H9 (cell line): ENCODE measurements around the gene C12orf57. TPM values are rescaled to one million over a fixed set of nuclear protein-coding genes. Genes with fewer than 3 reads are reported as not detected.

Experiments
- DNase-seq: peaks from one replicate; pipeline ENCODE4 v3.0.0-alpha.2; 2017
- H2AFZ ChIP-seq: one replicate; pipeline ENCODE4 v1.6.1; 2013; ENCODE audit warnings: mild to moderate bottlenecking, low read length, control low read depth, moderate library complexity
- H2AK5ac ChIP-seq: 2 replicates; pipeline ENCODE4 v1.6.1; 2013; ENCODE audit warnings: low read length, control low read depth, mixed read lengths; ENCODE audit not compliant: insufficient read length
- H2BK120ac ChIP-seq: one replicate; pipeline ENCODE4 v1.6.1; 2013; ENCODE audit warnings: low read depth, mild to moderate bottlenecking, low read length, control low read depth, inconsistent platforms; ENCODE audit not compliant: poor library complexity, severe bottlenecking
- H2BK12ac ChIP-seq: 2 replicates; pipeline ENCODE4 v1.6.1; 2013; ENCODE audit warnings: low read length, control low read depth, mixed read lengths, low read depth; ENCODE audit not compliant: insufficient read length
- H2BK15ac ChIP-seq: 2 replicates; pipeline ENCODE4 v1.6.1; 2013; ENCODE audit warnings: low read depth, low read length, control low read depth
- H2BK20ac ChIP-seq: one replicate; pipeline ENCODE4 v1.6.1; 2013; ENCODE audit warnings: low read depth, mild to moderate bottlenecking, low read length, control low read depth, inconsistent platforms; ENCODE audit not compliant: poor library complexity, severe bottlenecking
- H2BK5ac ChIP-seq: 2 replicates; pipeline ENCODE4 v1.6.1; 2013; ENCODE audit warnings: low read length, control low read depth, mixed read lengths; ENCODE audit not compliant: insufficient read length
- H3K14ac ChIP-seq: 2 replicates; pipeline ENCODE4 v1.6.1; 2013; ENCODE audit warnings: low read length, control low read depth; ENCODE audit not compliant: insufficient read depth
- H3K18ac ChIP-seq: 2 replicates; pipeline ENCODE4 v1.6.1; 2013; ENCODE audit warnings: low read depth, mild to moderate bottlenecking, mixed read lengths, low read length, control low read depth; ENCODE audit not compliant: insufficient read length
- H3K23ac ChIP-seq: 2 replicates; pipeline ENCODE4 v1.6.1; 2013; ENCODE audit warnings: low read length, control low read depth, mixed read lengths, low read depth; ENCODE audit not compliant: insufficient read length
- H3K23me2 ChIP-seq: 2 replicates; pipeline ENCODE4 v1.6.1; 2013; ENCODE audit warnings: low read depth, mild to moderate bottlenecking, mixed read lengths, low read length, control low read depth; ENCODE audit not compliant: insufficient read length, poor library complexity, severe bottlenecking
- H3K27ac ChIP-seq: 2 replicates; pipeline ENCODE4 v1.5.1; 2013; ENCODE audit warnings: low read length, control low read depth, mixed read lengths, low read depth; ENCODE audit not compliant: insufficient read length
- H3K27me3 ChIP-seq: 2 replicates; pipeline ENCODE4 v1.6.1; 2013; ENCODE audit warnings: low read length, control low read depth, inconsistent platforms; ENCODE audit not compliant: insufficient read depth
- H3K4ac ChIP-seq: 2 replicates; pipeline ENCODE4 v1.6.1; 2013; ENCODE audit warnings: low read depth, mild to moderate bottlenecking, control low read depth, inconsistent platforms, low read length, moderate library complexity
- H3K4me1 ChIP-seq: 2 replicates; pipeline ENCODE4 v1.6.1; 2013; ENCODE audit warnings: low read length, control low read depth, inconsistent platforms; ENCODE audit not compliant: insufficient read depth
- H3K4me2 ChIP-seq: 2 replicates; pipeline ENCODE4 v1.6.1; 2013; ENCODE audit warnings: low read length, control low read depth, mixed read lengths; ENCODE audit not compliant: insufficient read length, insufficient read depth
- H3K56ac ChIP-seq: 2 replicates; pipeline ENCODE4 v1.6.1; 2013; ENCODE audit warnings: low read depth, mild to moderate bottlenecking, mixed read lengths, low read length, control low read depth; ENCODE audit not compliant: insufficient read length
- H3K79me1 ChIP-seq: 2 replicates; pipeline ENCODE4 v1.6.1; 2013; ENCODE audit warnings: low read depth, mild to moderate bottlenecking, moderate library complexity, low read length, control low read depth, inconsistent platforms; ENCODE audit not compliant: insufficient read depth, poor library complexity, severe bottlenecking
- H3K79me2 ChIP-seq: 2 replicates; pipeline ENCODE4 v1.6.1; 2013; ENCODE audit warnings: low read length, control low read depth, inconsistent platforms; ENCODE audit not compliant: insufficient read depth
- H3K9ac ChIP-seq: 2 replicates; pipeline ENCODE4 v1.6.1; 2013; ENCODE audit warnings: low read length, control low read depth, mixed read lengths; ENCODE audit not compliant: insufficient read length; ENCODE audit errors: extremely low read depth
- H3K9me3 ChIP-seq: one replicate; pipeline ENCODE4 v1.6.1; 2013; ENCODE audit warnings: low read depth, low read length, inconsistent platforms; ENCODE audit not compliant: control insufficient read depth
- H3T11ph ChIP-seq: one replicate; pipeline ENCODE4 v1.6.1; 2013; ENCODE audit warnings: mild to moderate bottlenecking, low read length, control low read depth, inconsistent platforms
- H4K20me1 ChIP-seq: one replicate; pipeline ENCODE4 v1.6.1; 2013; ENCODE audit not compliant: control insufficient read depth, insufficient read length, insufficient read depth
- H4K5ac ChIP-seq: 2 replicates; pipeline ENCODE4 v1.6.1; 2013; ENCODE audit warnings: low read depth, mild to moderate bottlenecking, mixed read lengths, low read length, control low read depth; ENCODE audit not compliant: insufficient read length
- H4K8ac ChIP-seq: replicated peaks from 2 replicates; pipeline ENCODE4 v1.6.1; 2013; ENCODE audit warnings: low read length, control low read depth, mixed read lengths, low read depth; ENCODE audit not compliant: insufficient read length
- H4K91ac ChIP-seq: 2 replicates; pipeline ENCODE4 v1.6.1; 2013; ENCODE audit warnings: low read depth, mild to moderate bottlenecking, moderate library complexity, mixed read lengths, low read length, control low read depth; ENCODE audit not compliant: insufficient read length
- H3K27ac Mint-ChIP-seq, 3 experiments: 2 replicates in 2 of 3; 3 replicates in 1 of 3; pipeline ENCODE4 v1.8.0; 2020 to 2021; ENCODE audit warnings: mixed read lengths in 3 of 3, mild to moderate bottlenecking in 1 of 3, moderate library complexity in 1 of 3
- H3K27me3 Mint-ChIP-seq: 2 replicates; pipeline ENCODE4 v1.8.0; 2021; ENCODE audit warnings: low read depth, mild to moderate bottlenecking, moderate library complexity, mixed read lengths
- H3K36me3 Mint-ChIP-seq, 3 experiments: 2 replicates in 2 of 3; 3 replicates in 1 of 3; pipeline ENCODE4 v1.8.0; 2020 to 2021; ENCODE audit warnings: low read depth in 3 of 3, mixed read lengths in 3 of 3; ENCODE audit not compliant: insufficient read depth in 1 of 3
- H3K4me1 Mint-ChIP-seq, 2 experiments: 2 replicates each; pipeline ENCODE4 v1.8.0; 2020; ENCODE audit warnings: mixed read lengths in 2 of 2
- H3K4me3 Mint-ChIP-seq, 2 experiments: 2 replicates in 1 of 2; 3 replicates in 1 of 2; pipeline ENCODE4 v1.8.0; 2020 to 2021; ENCODE audit warnings: mild to moderate bottlenecking in 2 of 2, mixed read lengths in 2 of 2, moderate library complexity in 1 of 2
- H3K9me3 Mint-ChIP-seq, 2 experiments: 2 replicates in 1 of 2; 3 replicates in 1 of 2; pipeline ENCODE4 v1.8.0; 2020; ENCODE audit warnings: mild to moderate bottlenecking in 2 of 2, mixed read lengths in 2 of 2, moderate library complexity in 1 of 2
- CTCF ChIP-seq: fragments of 200-600 bp; sonication (generic); conservative IDR thresholded peaks from 3 replicates; pipeline ENCODE4 v1.8.0; 2021; ENCODE audit warnings: antibody characterized with exemption, mild to moderate bottlenecking
- WGBS: extraction: QIAGEN DNeasy Blood & Tissue Kit; methylation state at CpG from one replicate; pipeline ENCODE4 v1.1.7; 2013; ENCODE audit warnings: missing lambda C conversion rate, low lambda C conversion rate, mixed read lengths; ENCODE audit not compliant: insufficient read length; ENCODE audit errors: extremely low coverage; 5-methylcytosine and 5-hydroxymethylcytosine counted together
- total RNA-seq: library from RNA; stranded (reverse); gene quantifications from 2 replicates; pipeline ENCODE4 v1.2.1, GENCODE V29; 2021

The C12orf57 gene
- total RNA-seq, 1 experiment from 2014 or later, result 195 TPM

DNA sequence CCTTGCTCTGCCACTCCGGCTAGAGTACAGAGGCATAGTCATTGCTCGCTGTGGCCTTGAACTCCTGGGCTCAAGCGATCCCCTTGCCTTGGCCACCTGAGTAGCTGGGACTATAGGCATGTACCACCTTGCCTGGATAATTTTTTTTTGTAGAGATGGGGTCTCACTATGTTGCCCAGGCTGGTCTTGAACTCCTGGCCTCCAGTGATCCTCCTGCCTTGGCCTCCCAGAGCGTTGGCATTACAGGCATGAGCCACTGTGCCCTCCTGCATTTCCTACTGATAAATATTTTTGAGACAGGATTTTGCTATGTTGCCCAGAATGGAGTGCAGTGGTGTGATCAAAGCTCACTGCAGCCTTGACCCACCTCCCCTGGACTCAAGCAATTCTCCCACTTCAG, 36.3 kb downstream of the C12orf57 start:
- Histone ChIP-seq H2BK15ac (no peak overlapping the region), H3K27me3 (no peaks in the 10 kb centered on the region), H3K9me3 (no peaks in the 10 kb centered on the region), H3K4me1 (no peaks in the 10 kb centered on the region; the same call in 1 of the 2 replicates), H3K4me2 (no peak overlapping the region), H3T11ph (no peak overlapping the region), H4K20me1 (no peaks in the 10 kb centered on the region), H2AK5ac (no peak overlapping the region), H2BK120ac (no peak overlapping the region), H3K9ac (no peak overlapping the region), H3K27ac (no peak overlapping the region), H3K79me1 (no peaks in the 10 kb centered on the region), H2BK20ac (no peak overlapping the region), H3K23ac (no peak overlapping the region), H2BK5ac (no peak overlapping the region), H4K5ac (no peak overlapping the region), H2BK12ac (no peak overlapping the region), H3K79me2 (no peaks in the 10 kb centered on the region), H3K56ac (no peak overlapping the region), H2AFZ (no peak overlapping the region), H3K18ac (no peak overlapping the region), H3K14ac (no peak overlapping the region), H3K23me2 (no peaks in the 10 kb centered on the region), H3K4ac (no peak overlapping the region), H4K91ac (no peak overlapping the region), H4K8ac (no peak overlapping the region)
- Mint-ChIP-seq H3K9me3 (no peaks in the 10 kb centered on the region), H3K36me3 (peaks cover 22 to 70% (median 67%) of the 10 kb centered on the region in 3 experiments; a peak in 6 of 7 replicates), H3K4me1 (peaks cover 3 to 10% of the 10 kb centered on the region in 2 experiments), H3K27me3 (no peaks in the 10 kb centered on the region; the same call in 1 of the 2 replicates), H3K4me3 (no peak overlapping the region), H3K27ac (no peak overlapping the region)
- no peak for DNase-seq
- TF ChIP-seq CTCF, result no peak
- WGBS, result no CpG with 5 or more reads among the region's 4 CpGs
